NCI-H2029 treated with DMSO at 0.1 percent for 48 hours (cell line): ENCODE data around the gene DNAJA4.

ENCODE experiments used
- DNase-seq: peaks from one replicate; lab custom pipeline; 2025; lab: John Stamatoyannopoulos, UW

The DNAJA4 gene

GRCh38 chr15:78264304-78265136 lies at the start of gene DNAJA4:
Gene DNAJA4, plus strand, starts transcription at chr15:78264562. Its CDS starts 202 bp downstream, at chr15:78264764.
- no peak for DNase-seq

- peak; percentile 30 for DNase-seq
Observed at GRCh38 chr15:78216276-78217104, 47.9 kb upstream of the DNAJA4 start.

GRCh38 chr15:78220713-78221112 lies 43.6 kb upstream of the DNAJA4 start:
- DNase-seq = no peak

GRCh38 chr15:78222745-78223395 lies 41.5 kb upstream of the DNAJA4 start:
- no peak for DNase-seq

- DNase-seq = no peak
Observed at GRCh38 chr15:78223396-78224022, 40.9 kb upstream of the DNAJA4 start.

GRCh38 chr15:78224023-78224411 lies 40.3 kb upstream of the DNAJA4 start:
- no peak for DNase-seq

- no peak for DNase-seq
Observed at GRCh38 chr15:78225783-78226541, 38.4 kb upstream of the DNAJA4 start.

GRCh38 chr15:78228356-78228996 lies 35.9 kb upstream of the DNAJA4 start:
- DNase-seq = no peak

GRCh38 chr15:78229431-78230406 lies 34.6 kb upstream of the DNAJA4 start:
- DNase-seq = no peak

GRCh38 chr15:78232951-78233350 lies 31.4 kb upstream of the DNAJA4 start:
- DNase-seq = no peak

- no peak for DNase-seq
Observed at GRCh38 chr15:78233496-78233895, 30.9 kb upstream of the DNAJA4 start.

GRCh38 chr15:78234515-78235040 lies 29.8 kb upstream of the DNAJA4 start, which contains the start of gene ACSBG1:
Gene ACSBG1, minus strand, starts transcription at chr15:78234565. Its CDS starts 64 bp downstream, at chr15:78234501.
- DNase-seq = no peak

- no peak for DNase-seq
Observed at GRCh38 chr15:78236491-78236890, 27.9 kb upstream of the DNAJA4 start.

GRCh38 chr15:78237146-78237545 lies 27.2 kb upstream of the DNAJA4 start:
- no peak for DNase-seq

GRCh38 chr15:78239811-78240210 lies 24.6 kb upstream of the DNAJA4 start:
- no peak for DNase-seq

- peak; percentile 8 for DNase-seq
Observed at GRCh38 chr15:78241017-78241416, 23.3 kb upstream of the DNAJA4 start.

GRCh38 chr15:78242128-78242527 lies 22.2 kb upstream of the DNAJA4 start:
- no peak for DNase-seq

GRCh38 chr15:78243058-78243457 lies 21.3 kb upstream of the DNAJA4 start:
- no peak for DNase-seq

- no peak for DNase-seq
Observed at GRCh38 chr15:78243491-78243941, 20.8 kb upstream of the DNAJA4 start.
